IMR-90 (cell line): ENCODE measurements around the gene DHRS4. TPM values are rescaled to one million over a fixed set of nuclear protein-coding genes. Genes with fewer than 3 reads are reported as not detected.
"Not testable (repeated sequence)": the region's sequence is repeated elsewhere in the genome, so short reads cannot be mapped to it uniquely, and the experiment has no call there.

Experiments
- ATAC-seq: fragments of 200-7000 bp; cut with Tn5 transposase; 2 replicates; pipeline ENCODE4 v1.9.1; 2020; ENCODE audit warnings: low read depth, mild to moderate bottlenecking, moderate library complexity
- BruUV-seq: library from RNA; stranded (reverse); fragments of 400-500 nt; replicated peaks from 2 replicates; lab custom pipeline; 2021; lab: Mats Ljungman, UMichigan
- CTCF ChIA-PET: fragments of 300-600 bp; formaldehyde crosslinking; extraction: SDS; loops from one replicate; lab custom pipeline; 2021; ENCODE audit warnings: antibody characterized with exemption; lab: Yijun Ruan, JAX
- POLR2A ChIA-PET: fragments of 300-600 bp; sonication (Branson Sonifier 250); formaldehyde crosslinking; loops from one replicate; lab custom pipeline; 2022; ENCODE audit warnings: antibody characterized with exemption; ENCODE audit not compliant: unreplicated experiment; lab: Charles Lee
- DNase-seq: peaks from one replicate; pipeline ENCODE4 v3.0.0; 2013
- H2AFZ ChIP-seq: replicated peaks from 2 replicates; pipeline ENCODE3; 2013; ENCODE audit warnings: low read length, mild to moderate bottlenecking; ENCODE audit not compliant: poor library complexity
- H2AK5ac ChIP-seq: 2 replicates; pipeline ENCODE4 v1.6.1; 2013; ENCODE audit warnings: low read depth, low read length, inconsistent platforms
- H2AK9ac ChIP-seq: replicated peaks from 2 replicates; pipeline ENCODE3; 2013; ENCODE audit warnings: mild to moderate bottlenecking, low read depth, low read length, moderate library complexity; ENCODE audit not compliant: poor library complexity
- H2BK120ac ChIP-seq: 2 replicates; pipeline ENCODE4 v1.6.1; 2013; ENCODE audit warnings: low read depth, low read length, inconsistent platforms
- H2BK15ac ChIP-seq: 3 replicates; pipeline ENCODE4 v1.6.1; 2013; ENCODE audit warnings: low read depth, low read length, inconsistent platforms
- H2BK20ac ChIP-seq: 2 replicates; pipeline ENCODE4 v1.6.1; 2013; ENCODE audit warnings: low read depth, mild to moderate bottlenecking, inconsistent platforms, low read length, moderate library complexity
- H2BK5ac ChIP-seq: 2 replicates; pipeline ENCODE4 v1.6.1; 2013; ENCODE audit warnings: mild to moderate bottlenecking, low read depth, low read length, inconsistent platforms; ENCODE audit not compliant: poor library complexity, severe bottlenecking
- H3K14ac ChIP-seq: replicated peaks from 2 replicates; pipeline ENCODE4 v1.6.1; 2013; ENCODE audit warnings: low read depth, low read length, inconsistent platforms
- H3K18ac ChIP-seq: 2 replicates; pipeline ENCODE4 v1.6.1; 2013; ENCODE audit warnings: low read depth, low read length, control low read depth
- H3K23ac ChIP-seq: 2 replicates; pipeline ENCODE4 v1.6.1; 2013; ENCODE audit warnings: low read depth, low read length, inconsistent platforms
- H3K27ac ChIP-seq: 2 replicates; pipeline ENCODE4 v1.5.1; 2013; ENCODE audit warnings: mild to moderate bottlenecking, control low read depth, low read length; ENCODE audit not compliant: insufficient read depth
- H3K27me3 ChIP-seq: 2 replicates; pipeline ENCODE4 v1.6.1; 2013; ENCODE audit warnings: low read length; ENCODE audit not compliant: control insufficient read depth, insufficient read depth
- H3K36me3 ChIP-seq: 2 replicates; pipeline ENCODE4 v1.6.1; 2013; ENCODE audit warnings: low read length, mixed read lengths; ENCODE audit not compliant: control insufficient read depth, insufficient read depth
- H3K4ac ChIP-seq: 2 replicates; pipeline ENCODE4 v1.6.1; 2013; ENCODE audit warnings: low read depth, low read length, inconsistent platforms
- H3K4me1 ChIP-seq: 2 replicates; pipeline ENCODE4 v1.6.1; 2013; ENCODE audit warnings: low read length, mixed read lengths; ENCODE audit not compliant: control insufficient read depth, insufficient read depth
- H3K4me2 ChIP-seq: 2 replicates; pipeline ENCODE4 v1.6.1; 2013; ENCODE audit warnings: low read depth, mild to moderate bottlenecking, control low read depth, low read length, moderate library complexity
- H3K4me3 ChIP-seq: 2 replicates; pipeline ENCODE4 v1.5.1; 2013; ENCODE audit warnings: low read depth, mild to moderate bottlenecking, control low read depth, low read length, moderate library complexity; ENCODE audit not compliant: insufficient read depth
- H3K56ac ChIP-seq: 2 replicates; pipeline ENCODE4 v1.6.1; 2013; ENCODE audit warnings: low read length, inconsistent platforms; ENCODE audit not compliant: insufficient read depth; ENCODE audit errors: extremely low read depth
- H3K79me1 ChIP-seq, 2 experiments: 2 replicates each; pipeline ENCODE4 v1.6.1; 2013; ENCODE audit warnings: low read length in 2 of 2, inconsistent platforms in 1 of 2, low read depth in 1 of 2
- H3K9ac ChIP-seq: 2 replicates; pipeline ENCODE4 v1.6.1; 2013; ENCODE audit warnings: low read depth, low read length, control low read depth
- H3K9me1 ChIP-seq: 2 replicates; pipeline ENCODE4 v1.6.1; 2013; ENCODE audit warnings: low read length, inconsistent platforms; ENCODE audit not compliant: insufficient read depth
- H3K9me3 ChIP-seq: 2 replicates; pipeline ENCODE4 v1.6.1; 2013; ENCODE audit warnings: low read length; ENCODE audit not compliant: control insufficient read depth, insufficient read depth
- H4K20me1 ChIP-seq: 2 replicates; pipeline ENCODE4 v1.6.1; 2013; ENCODE audit warnings: low read length, inconsistent platforms; ENCODE audit not compliant: insufficient read depth
- H4K5ac ChIP-seq: 2 replicates; pipeline ENCODE4 v1.6.1; 2013; ENCODE audit warnings: mild to moderate bottlenecking, low read depth, low read length, control low read depth
- H4K8ac ChIP-seq, 2 experiments: 2 replicates each; pipeline ENCODE4 v1.6.1; 2013; ENCODE audit warnings: low read depth in 2 of 2, low read length in 2 of 2, control low read depth in 1 of 2, inconsistent platforms in 1 of 2
- H4K91ac ChIP-seq: 2 replicates; pipeline ENCODE4 v1.6.1; 2013; ENCODE audit warnings: low read depth, low read length, inconsistent platforms; ENCODE audit not compliant: insufficient read depth
- MAZ ChIP-seq: IDR thresholded peaks from 2 replicates; pipeline ENCODE4 v1.6.1; 2012; ENCODE audit warnings: low read depth, mild to moderate bottlenecking, low read length, improper control_type of control experiment, moderate library complexity, borderline replicate concordance
- WGBS, 2 experiments: methylation state at CpG; one replicate each; pipeline versions ENCODE4 v1.1.5 to v1.1.7; 2013; ENCODE audit warnings: missing lambda C conversion rate in 2 of 2; ENCODE audit not compliant: insufficient read length in 1 of 2; ENCODE audit errors: extremely low coverage in 2 of 2; 5-methylcytosine and 5-hydroxymethylcytosine counted together
- dilution Hi-C: fragments of 300-500 bp; cut with HindIII; formaldehyde crosslinking; loops from one replicate; pipeline ENCODE4 v1.14.3; 2018; ENCODE audit warnings: low sequenced_read_pairs; ENCODE audit not compliant: unreplicated experiment
- in situ Hi-C: fragments of 300-500 bp; cut with MboI; formaldehyde crosslinking; loops from 3 replicates; pipeline ENCODE4 v1.14.3; 2019; ENCODE audit warnings: low sequenced_read_pairs, inconsistent platforms, mixed read lengths
- intact Hi-C: fragments of 100-400 bp; cut with micrococcal nuclease; formaldehyde crosslinking; loops from 2 replicates; pipeline ENCODE4 v1.10.0; 2022
- polyA plus RNA-seq, 3 experiments: library from polyadenylated mRNA; depleted of rRNA; stranded (reverse); fragments of >200 nt; gene quantifications; 2 replicates each; pipeline ENCODE4 v1.2.3, GENCODE V29; 2012; ENCODE audit warnings: low replicate concordance in 1 of 3
- total RNA-seq: library from RNA; depleted of rRNA; stranded (reverse); fragments of >200 nt; gene quantifications from 2 replicates; pipeline ENCODE4 v1.2.3, GENCODE V29; 2012

Gene DHRS4
- total and polyA plus RNA-seq, 2 of the 4 experiments (the other 2 are of a cell fraction): 43.2 to 51.8 TPM

DNA sequence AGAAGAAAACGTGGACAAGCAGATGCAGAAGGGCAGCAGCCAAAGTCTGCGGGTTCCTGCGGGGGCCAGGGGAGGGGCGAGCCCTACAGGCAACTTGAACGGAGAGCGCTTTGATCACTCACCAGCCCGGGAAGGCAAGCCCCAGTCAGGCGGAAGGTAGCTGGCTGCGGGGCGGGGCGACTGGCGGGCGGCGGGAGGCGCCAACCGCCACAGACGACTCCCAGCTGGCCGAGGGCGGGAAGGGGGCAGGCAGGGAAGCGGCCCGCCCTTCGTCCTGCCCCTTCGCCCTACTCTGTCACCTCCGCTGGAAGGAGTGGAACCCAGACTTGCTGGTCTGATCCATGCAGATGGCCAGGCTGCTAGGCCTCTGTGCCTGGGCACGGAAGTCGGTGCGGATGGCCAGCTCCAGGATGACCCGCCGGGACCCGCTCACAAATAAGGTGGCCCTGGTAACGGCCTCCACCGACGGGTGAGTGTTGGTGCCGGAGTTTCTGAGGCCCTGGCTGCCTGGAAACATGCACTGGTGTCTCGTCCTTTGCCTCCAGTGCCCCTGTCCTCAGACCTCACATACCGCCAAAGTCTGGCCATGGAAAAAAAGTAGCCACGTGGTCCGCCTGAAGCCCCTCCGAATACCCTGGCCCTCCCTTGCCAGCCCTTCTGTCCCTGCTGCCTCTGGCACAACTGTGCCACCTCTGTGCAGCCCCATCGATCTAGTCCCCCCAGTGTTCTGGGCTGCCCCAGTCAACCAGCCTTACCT, 35.2 kb downstream of the DHRS4 start, which contains the start of gene DHRS4L2:
DHRS4L2 (plus strand) TSS at position 323 of the 757 bp plus-strand sequence; CDS start at position 342, 19 bp downstream.
- peak; percentile 36; the same call in 1 of the 2 replicates for TF ChIP-seq MAZ
- Histone ChIP-seq H2AK9ac (peak within 1 kb of the TSS; percentile 23), H4K8ac (peak within 1 kb of the TSS; percentile 86 to 87; a peak in 3 of 4 replicates), H2AK5ac (peak within 1 kb of the TSS; percentile 39; the same call in 1 of the 2 replicates), H3K4me2 (peak within 1 kb of the TSS; percentile 29), H3K4me3 (peak within 1 kb of the TSS; percentile 9; the same call in 1 of the 2 replicates), H2AFZ (peak within 1 kb of the TSS; percentile 89), H3K9ac (0 out of 2 replicates have a peak within 1 kb of the TSS, but pooled peaks have one; percentile 14), H3K4ac (peak within 1 kb of the TSS; percentile 68; the same call in 1 of the 2 replicates)
- H3K4me1 ChIP-seq, H3K14ac ChIP-seq, dilution Hi-C loops, H3K27ac ChIP-seq, H3K56ac ChIP-seq, H4K20me1 ChIP-seq, H3K23ac ChIP-seq, H3K27me3 ChIP-seq, BruUV-seq, H3K18ac ChIP-seq, H3K36me3 ChIP-seq, H2BK20ac ChIP-seq, H3K9me1 ChIP-seq, H2BK5ac ChIP-seq, POLR2A ChIA-PET, H4K5ac ChIP-seq, H4K91ac ChIP-seq, CTCF ChIA-PET, H3K9me3 ChIP-seq, H2BK15ac ChIP-seq, H2BK120ac ChIP-seq, H3K79me1 ChIP-seq: not testable (repeated sequence)
- DNase-seq (peak; percentile 44), ATAC-seq (peak; percentile 98)
- WGBS, 2 experiments: 15% methylated on average over 14 of the region's 40 CpGs; no CpG with 5 or more reads in 1 of the 2 experiments
- in situ Hi-C loops: loop anchor here (10.0 kb wide), 1 partner anchor 46 kb away; no protein-coding TSS in a partner anchor
- intact Hi-C loops: loop anchor here (5.0 to 10.0 kb wide), 2 partner anchors 44 to 306 kb away; partner anchors contain the start of genes DHRS1 and NOP9

DNA sequence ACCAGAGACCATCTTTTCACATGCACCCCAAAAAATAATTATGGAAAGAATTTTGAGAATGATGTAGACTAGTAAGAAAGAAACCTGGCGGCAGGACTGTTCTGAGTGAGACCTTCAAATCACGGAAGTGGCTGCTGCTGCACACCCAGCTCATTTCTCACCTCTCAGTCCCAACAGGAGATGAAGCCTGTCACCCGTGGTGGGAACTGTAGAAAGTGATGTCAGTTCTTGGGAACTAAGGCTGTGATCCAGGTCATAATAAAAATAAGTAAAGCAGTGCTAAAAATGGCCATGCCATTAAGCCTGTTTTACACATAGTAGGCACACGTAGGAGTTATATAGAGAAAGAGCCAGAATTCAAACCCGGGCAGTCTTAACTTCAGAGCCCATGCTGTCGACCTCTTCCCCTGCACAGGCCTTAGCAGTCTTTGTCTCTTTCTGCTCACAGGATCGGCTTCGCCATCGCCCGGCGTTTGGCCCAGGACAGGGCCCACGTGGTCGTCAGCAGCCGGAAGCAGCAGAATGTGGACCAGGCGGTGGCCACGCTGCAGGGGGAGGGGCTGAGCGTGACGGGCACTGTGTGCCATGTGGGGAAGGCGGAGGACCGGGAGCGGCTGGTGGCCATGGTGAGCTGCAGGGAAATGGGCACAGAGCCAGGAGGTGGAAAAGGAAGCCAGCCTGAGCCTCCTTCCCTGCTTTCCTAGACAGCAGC, 36.3 kb downstream of the DHRS4 start:
- ATAC-seq, H2BK5ac ChIP-seq, H2BK120ac ChIP-seq, H4K5ac ChIP-seq, H2BK15ac ChIP-seq, H3K4me1 ChIP-seq, H3K9ac ChIP-seq, H2AK5ac ChIP-seq, H3K23ac ChIP-seq, H3K27ac ChIP-seq, H4K91ac ChIP-seq, H3K9me1 ChIP-seq, H3K56ac ChIP-seq, H3K4ac ChIP-seq, H2AFZ ChIP-seq, H2BK20ac ChIP-seq, H4K8ac ChIP-seq, H3K79me1 ChIP-seq, H3K27me3 ChIP-seq, DNase-seq, dilution Hi-C loops, POLR2A ChIA-PET, H3K9me3 ChIP-seq, H4K20me1 ChIP-seq, BruUV-seq, H3K18ac ChIP-seq, CTCF ChIA-PET, H2AK9ac ChIP-seq, H3K4me2 ChIP-seq, H3K14ac ChIP-seq, H3K4me3 ChIP-seq, H3K36me3 ChIP-seq: not testable (repeated sequence)
- 77% methylated on average over 3 of the region's 21 CpGs; no CpG with 5 or more reads in 1 of the 2 experiments for WGBS, 2 experiments
- in situ Hi-C loops (loop anchor here (10.0 kb wide), 1 partner anchor 45 kb away; no protein-coding TSS in a partner anchor), intact Hi-C loops (loop anchor here (5.0 to 10.0 kb wide), 2 partner anchors 42 to 305 kb away; partner anchors contain the start of genes DHRS1 and NOP9)
